Left ventricle myocardium superior (tissue), 1 donor: ENCODE results near the gene SOX13. TPM values are rescaled to one million over a fixed set of nuclear protein-coding genes. Genes with fewer than 3 reads are reported as not detected.
"Not testable (repeated sequence)": the region's sequence is repeated elsewhere in the genome, so short reads cannot be mapped to it uniquely, and the experiment has no call there.

Experiments used
- ATAC-seq: fragments of 200-7000 bp; cut with Tn5 transposase; one replicate; pipeline ENCODE4 v1.9.1; 2020; ENCODE audit warnings: mild to moderate bottlenecking, moderate library complexity
- DNase-seq: peaks from one replicate; pipeline ENCODE4 v3.0.0-alpha.2; 2020
- intact Hi-C: fragments of 100-400 bp; cut with micrococcal nuclease; formaldehyde crosslinking; loops from one replicate; pipeline ENCODE4 v1.11.0; 2022
- total RNA-seq: library from RNA; stranded (reverse); fragmentation: NEBNext Ultra II Directional; extraction: Animal tissue kit (Norgen Biotek cat#: 25700); gene quantifications from one replicate; pipeline ENCODE4 v1.2.1, GENCODE V29; 2021
- donor health status: DM: no; HTN: yes; CAD: no; lungs with severe emphysema.

The SOX13 gene
- total RNA-seq, 1 donor from 2014 or later = 12.7 TPM

GRCh38 chr1:204081791-204082513 lies 9.0 kb downstream of the SOX13 start:
- intact Hi-C loops = no loop called here
- DNase-seq = no peak

GRCh38 chr1:204083491-204083890 lies 10.6 kb downstream of the SOX13 start:
- no peak for DNase-seq
- intact Hi-C loops = no loop called here
- no peak for ATAC-seq

More at GRCh38 chr1:204081791-204082513, 9.0 kb downstream of the SOX13 start:
- no peak for ATAC-seq

- peak; percentile 58 for ATAC-seq
- DNase-seq = peak; percentile 70
- intact Hi-C loops = no loop called here
Observed at GRCh38 chr1:204084247-204084772, 11.4 kb downstream of the SOX13 start.

GRCh38 chr1:204085876-204086275 lies 13.0 kb downstream of the SOX13 start:
- ATAC-seq = no peak
- no peak for DNase-seq

GRCh38 chr1:204087181-204087892 lies 14.4 kb downstream of the SOX13 start:
- intact Hi-C loops = no loop called here
- ATAC-seq (no peak), DNase-seq (no peak)

More at GRCh38 chr1:204085876-204086275, 13.0 kb downstream of the SOX13 start:
- intact Hi-C loops = no loop called here

- peak; percentile 56 for DNase-seq
- ATAC-seq = peak; percentile 9
- intact Hi-C loops = no loop called here
Observed at GRCh38 chr1:204087893-204088528, 15.1 kb downstream of the SOX13 start.

- intact Hi-C loops = no loop called here
- DNase-seq = no peak
- ATAC-seq = no peak
Observed at GRCh38 chr1:204088596-204088995, 15.7 kb downstream of the SOX13 start.

- DNase-seq = peak; percentile 46
- ATAC-seq = peak; percentile 67
- intact Hi-C loops = no loop called here
Observed at GRCh38 chr1:204089044-204089751, 16.3 kb downstream of the SOX13 start.

GRCh38 chr1:204090132-204090531 lies 17.2 kb downstream of the SOX13 start:
- DNase-seq, ATAC-seq, intact Hi-C loops: not testable (repeated sequence)

- DNase-seq (no peak), ATAC-seq (no peak)
- intact Hi-C loops = no loop called here
Observed at GRCh38 chr1:204091066-204091465, 18.2 kb downstream of the SOX13 start.

GRCh38 chr1:204091787-204092312 lies 18.9 kb downstream of the SOX13 start:
- ATAC-seq (no peak), DNase-seq (no peak)
- intact Hi-C loops = no loop called here

GRCh38 chr1:204092632-204093420 lies 19.9 kb downstream of the SOX13 start:
- DNase-seq (no peak), ATAC-seq (no peak)
- intact Hi-C loops = no loop called here

GRCh38 chr1:204093421-204093717 lies 20.5 kb downstream of the SOX13 start:
- no peak for ATAC-seq
- intact Hi-C loops = no loop called here
- DNase-seq = no peak

GRCh38 chr1:204093781-204094180 lies 20.9 kb downstream of the SOX13 start:
- intact Hi-C loops = no loop called here
- no peak for ATAC-seq
- no peak for DNase-seq

GRCh38 chr1:204094313-204094729 lies 21.4 kb downstream of the SOX13 start:
- no peak for DNase-seq
- ATAC-seq = peak; percentile 16
- intact Hi-C loops = no loop called here

- intact Hi-C loops = no loop called here
- no peak for DNase-seq
- peak; percentile 69 for ATAC-seq
Observed at GRCh38 chr1:204094856-204095634, 22.1 kb downstream of the SOX13 start.

GRCh38 chr1:204096931-204097330 lies 24.0 kb downstream of the SOX13 start:
- ATAC-seq = no peak
- intact Hi-C loops = no loop called here
- no peak for DNase-seq

GRCh38 chr1:204098683-204099082 lies 25.8 kb downstream of the SOX13 start:
- DNase-seq = peak; percentile 10
- intact Hi-C loops = no loop called here
- ATAC-seq = no peak
